Dermis microvascular lymphatic vessel endothelial cell (primary cell): ENCODE data around the gene ITGB2. TPM values are rescaled to one million over a fixed set of nuclear protein-coding genes. Genes with fewer than 3 reads are reported as not detected.

Experiments
- DNase-seq, 2 donors: peaks; one replicate each; pipeline versions ENCODE4 v3.0.0 to v3.0.0-alpha.2; 2010; ENCODE audit warnings: low read depth in 2 of 2
- total RNA-seq: library from RNA; depleted of rRNA; stranded (reverse); fragments of >200 nt; gene quantifications from 2 replicates; pipeline ENCODE4 v1.2.1, GENCODE V29; 2014

Gene ITGB2
- total RNA-seq: 0.13 and 0.25 TPM in 2 replicates

GRCh38 chr21:44920694-44921604, at the start of gene ITGB2:
Gene ITGB2, minus strand, starts transcription at chr21:44920899. Its CDS starts 10,117 bp downstream, at chr21:44910782.
- DNase-seq: no peak

- DNase-seq: peak in 1 of 2 donors; percentile 50
Observed at GRCh38 chr21:44969931-44970755, 49.4 kb upstream of the ITGB2 start.

DNA sequence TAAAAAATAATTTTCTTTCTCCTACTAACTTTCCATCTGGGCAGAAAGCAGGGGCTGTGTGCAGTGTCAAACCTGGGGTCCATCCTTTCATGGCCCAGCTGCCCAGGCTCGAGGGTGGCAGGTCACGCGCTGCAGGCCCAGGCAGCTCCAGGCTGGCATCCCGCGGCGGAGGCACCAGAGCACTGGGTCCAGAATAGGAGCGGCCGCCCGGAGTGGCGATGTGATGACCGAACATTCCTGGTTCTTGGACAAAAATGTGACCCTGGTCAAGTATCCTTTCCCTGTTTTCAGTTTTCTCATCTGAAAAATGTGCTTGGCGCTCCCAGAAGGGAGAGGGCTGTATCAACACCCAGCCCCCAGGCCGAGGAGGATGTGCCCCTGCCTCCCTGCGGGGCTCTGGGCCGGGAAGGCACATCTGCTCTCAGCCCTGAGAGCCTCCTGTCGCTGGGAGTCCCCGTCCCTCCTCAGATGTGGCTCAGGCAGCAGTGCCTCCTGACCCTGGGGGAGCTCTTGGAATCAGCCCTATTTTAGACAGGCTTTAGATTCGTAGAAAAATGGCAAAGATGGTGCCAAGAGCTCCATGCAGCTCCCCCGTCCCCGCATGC, 48.5 kb upstream of the ITGB2 start:
- DNase-seq: no peak

DNA sequence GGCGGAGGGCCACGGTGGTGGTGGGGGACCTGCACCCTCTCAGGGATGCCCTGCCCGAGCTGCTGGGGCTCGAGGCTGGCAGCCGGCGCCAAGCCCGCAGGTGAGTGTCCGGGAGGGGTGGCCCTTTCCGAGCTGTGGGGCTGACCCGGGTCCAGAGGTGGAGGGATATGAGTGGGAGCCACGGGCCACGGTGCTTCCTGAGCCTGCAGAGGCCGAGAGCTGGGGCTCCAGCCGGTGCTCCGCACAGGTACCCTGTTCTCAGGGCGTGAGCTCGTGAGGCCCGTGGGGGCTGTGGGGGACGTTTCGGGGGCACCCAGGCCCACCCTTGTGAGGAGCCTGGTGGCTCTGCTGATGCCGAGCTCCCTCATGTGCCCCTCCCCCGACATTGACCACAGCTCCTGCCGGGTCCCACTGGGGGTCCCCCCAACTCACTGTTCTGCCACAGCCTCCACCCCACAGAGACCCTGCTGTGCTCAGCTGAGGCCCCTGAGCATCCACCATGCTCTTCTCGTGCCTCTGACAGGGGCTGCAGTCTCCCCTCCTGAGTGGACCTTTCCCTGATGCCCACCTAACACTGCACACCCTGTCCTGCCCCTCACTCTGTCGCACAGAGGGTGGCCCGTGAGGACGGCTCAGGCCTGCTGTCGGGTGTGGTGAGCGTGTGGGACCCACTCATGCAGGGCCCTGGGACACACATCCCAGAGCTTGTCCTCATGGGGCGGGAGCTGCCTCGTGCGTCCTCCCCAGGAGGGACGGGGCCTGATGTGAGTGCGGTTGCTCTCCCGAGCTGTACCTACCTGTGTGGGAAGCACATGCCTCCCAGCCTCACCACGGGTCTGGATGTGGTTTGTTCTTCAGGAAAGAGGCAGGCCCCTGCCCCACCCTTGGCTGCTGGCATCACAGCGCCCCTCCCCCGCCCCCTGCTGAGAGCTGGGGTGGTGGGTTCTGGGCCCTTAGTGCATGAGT, 46.7 kb upstream of the ITGB2 start:
- DNase-seq: no peak

GRCh38 chr21:44966135-44967081, 45.7 kb upstream of the ITGB2 start:
- DNase-seq: no peak

DNA sequence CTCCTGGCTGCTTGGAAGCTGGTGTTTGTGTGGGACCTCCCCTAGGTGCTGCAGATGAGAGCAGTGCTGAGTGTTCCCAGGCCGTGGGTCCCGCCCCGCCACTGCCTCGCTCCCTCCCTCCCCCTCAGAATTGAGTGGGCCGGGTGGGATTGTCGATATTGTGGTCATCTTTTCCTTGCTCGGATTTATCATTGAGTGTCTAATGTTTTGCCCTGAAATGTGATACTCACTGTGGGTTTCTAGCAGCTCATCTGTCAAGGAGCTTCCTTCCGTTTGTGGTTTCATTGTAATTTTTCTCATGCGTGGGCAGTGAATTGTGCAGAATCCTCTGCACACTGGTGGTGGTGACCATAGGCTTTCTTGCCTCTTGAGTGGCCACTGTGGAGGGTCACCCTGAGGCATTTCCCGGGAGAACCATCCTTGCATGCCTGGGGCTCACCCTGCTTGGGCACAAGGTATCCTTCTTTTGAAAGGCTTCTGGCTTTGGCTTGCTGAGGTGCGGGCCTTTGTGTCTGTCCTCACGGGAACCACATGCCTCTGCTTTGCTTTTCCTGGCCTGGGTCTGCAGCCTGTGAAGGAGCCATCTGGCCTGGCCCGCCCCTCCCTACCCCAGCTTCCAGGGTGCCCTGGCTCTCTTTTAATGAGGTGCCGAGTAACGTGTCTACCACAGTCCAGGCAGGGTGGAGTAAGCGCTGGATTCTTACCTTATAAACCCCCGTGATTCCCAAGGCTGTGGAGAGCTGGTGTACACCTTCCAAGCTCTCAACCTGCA, 44.7 kb upstream of the ITGB2 start:
- no peak for DNase-seq

DNA sequence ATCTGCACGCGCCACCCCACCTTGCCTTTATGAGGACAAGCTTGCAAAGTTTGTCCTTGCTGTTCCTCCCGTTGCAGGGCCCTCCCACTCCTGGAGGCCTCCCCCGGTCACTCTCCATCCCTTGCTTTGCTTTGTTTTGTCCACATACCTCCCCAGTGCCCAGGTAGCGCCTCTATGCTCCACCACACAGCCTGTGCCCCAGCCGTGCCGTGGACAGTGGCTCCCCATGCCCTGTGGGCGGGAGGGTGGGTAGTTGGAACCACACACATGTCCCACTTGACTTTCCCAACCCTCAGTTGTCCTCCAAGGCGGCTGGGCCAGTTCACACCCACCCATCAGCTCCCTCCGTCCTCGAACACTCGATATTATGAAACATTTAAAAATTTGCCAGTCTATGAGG, 43.7 kb upstream of the ITGB2 start:
- no peak for DNase-seq

GRCh38 chr21:44962403-44962966, 41.8 kb upstream of the ITGB2 start:
- DNase-seq: peak; percentile 80 to 98

DNA sequence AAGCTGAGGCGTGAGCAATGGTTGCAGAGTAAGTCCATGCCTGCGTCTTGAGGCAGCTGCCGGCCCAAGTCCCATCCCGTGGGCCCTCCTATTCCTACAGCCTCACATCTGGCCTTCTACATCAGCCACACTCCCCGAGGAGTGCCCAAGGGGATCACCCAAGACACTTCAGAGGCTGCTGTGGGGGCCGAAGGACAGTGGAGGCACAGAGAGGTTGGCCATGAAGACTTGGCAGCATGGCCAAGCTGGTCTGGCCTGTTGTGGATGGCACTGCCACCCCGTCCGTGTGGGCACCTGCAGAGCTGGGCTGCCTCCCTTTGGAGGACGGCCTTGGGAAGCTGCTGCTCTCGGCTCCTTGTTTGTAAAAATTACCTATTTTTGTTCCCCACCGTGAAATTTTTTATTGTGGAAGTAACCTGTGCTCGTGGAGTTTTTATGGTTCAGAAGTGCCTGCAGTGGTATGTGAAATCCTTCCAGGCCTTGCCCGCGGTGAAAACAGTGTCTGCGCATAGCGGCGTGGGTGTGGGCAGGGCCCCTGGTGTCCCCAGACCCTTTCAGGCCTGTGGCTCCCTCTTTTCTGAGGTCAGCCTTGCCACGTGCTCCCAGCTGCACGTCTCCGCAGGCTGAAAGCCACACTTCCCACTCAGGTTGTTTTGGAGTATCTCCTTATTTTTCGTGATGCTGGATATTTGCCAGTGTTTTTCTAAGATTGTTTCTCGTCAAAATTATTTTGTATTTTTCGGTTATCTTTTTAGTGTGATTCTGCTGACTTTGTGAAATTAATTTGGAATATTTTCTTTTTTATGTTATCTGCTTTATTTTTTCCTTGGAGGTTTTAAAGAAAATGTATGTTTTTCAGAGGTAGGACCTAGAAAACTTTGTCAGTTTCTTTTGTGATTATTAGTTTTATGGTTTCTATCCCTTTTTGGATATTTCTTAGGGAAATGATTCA, 39.7 kb upstream of the ITGB2 start:
- DNase-seq: no peak

- DNase-seq: no peak
Observed at GRCh38 chr21:44959376-44960091, 38.8 kb upstream of the ITGB2 start.

DNA sequence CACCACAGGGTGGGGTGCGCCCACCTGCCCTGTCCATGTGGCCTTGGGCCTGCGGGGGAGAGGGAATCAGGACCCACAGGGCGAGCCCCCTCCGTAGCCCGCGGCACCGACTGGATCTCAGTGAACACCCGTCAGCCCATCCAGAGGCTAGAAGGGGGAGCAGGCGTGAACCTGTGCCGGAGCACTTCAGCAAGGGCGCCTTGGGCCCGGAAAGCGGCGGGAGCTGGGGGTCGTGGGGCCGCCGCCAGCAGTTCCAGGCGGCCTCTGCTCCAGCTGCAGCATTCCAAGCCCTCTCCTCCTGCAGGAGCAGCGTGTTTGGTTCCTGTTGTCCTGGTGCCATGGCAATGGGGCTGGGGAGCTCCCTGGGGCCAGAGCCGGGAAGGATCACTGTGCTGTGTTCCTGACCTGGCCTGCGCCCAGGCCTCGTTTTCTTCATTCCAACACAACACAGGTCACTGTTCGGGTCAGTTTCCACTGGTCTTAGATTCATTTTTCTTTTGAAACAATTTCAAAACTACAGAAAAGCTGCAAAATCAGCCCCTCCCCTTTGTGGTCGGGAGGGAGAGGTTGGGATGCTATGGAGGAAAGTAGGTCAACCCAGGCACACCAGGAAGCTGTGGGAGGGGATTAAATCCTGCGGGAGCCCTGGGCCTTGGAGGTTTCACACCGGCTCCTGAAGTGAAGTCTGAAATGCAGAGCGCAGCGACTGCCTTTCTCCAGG, 37.9 kb upstream of the ITGB2 start:
- peak; percentile 96 for DNase-seq

DNA sequence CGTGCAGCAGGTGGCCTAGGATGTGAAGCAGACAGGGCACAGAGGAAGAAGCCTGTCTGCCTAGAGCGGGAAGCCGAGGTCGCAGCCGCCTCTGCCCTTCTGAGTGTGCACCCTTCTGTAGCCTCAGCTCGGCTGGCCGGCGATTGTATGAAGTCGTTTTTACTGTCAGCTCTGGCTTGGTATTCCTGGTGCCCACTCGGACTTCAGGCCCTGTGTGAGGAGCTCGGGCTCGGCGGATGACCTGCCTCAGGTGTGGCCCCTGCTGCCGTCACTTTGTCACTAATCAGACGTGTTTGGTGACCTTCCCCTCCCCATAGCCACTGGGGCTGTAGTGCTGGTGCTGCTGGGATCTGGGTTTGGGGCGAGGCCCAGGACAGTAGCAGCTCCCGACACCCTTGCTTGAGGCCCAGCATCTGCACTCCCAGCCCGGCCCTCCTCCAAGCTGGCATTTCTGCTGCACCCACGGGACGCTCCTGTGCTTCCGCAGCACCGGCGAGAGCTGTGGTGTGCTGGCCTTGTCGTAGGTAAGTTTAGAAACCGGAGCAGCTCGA, 37.3 kb upstream of the ITGB2 start:
- no peak for DNase-seq

DNA sequence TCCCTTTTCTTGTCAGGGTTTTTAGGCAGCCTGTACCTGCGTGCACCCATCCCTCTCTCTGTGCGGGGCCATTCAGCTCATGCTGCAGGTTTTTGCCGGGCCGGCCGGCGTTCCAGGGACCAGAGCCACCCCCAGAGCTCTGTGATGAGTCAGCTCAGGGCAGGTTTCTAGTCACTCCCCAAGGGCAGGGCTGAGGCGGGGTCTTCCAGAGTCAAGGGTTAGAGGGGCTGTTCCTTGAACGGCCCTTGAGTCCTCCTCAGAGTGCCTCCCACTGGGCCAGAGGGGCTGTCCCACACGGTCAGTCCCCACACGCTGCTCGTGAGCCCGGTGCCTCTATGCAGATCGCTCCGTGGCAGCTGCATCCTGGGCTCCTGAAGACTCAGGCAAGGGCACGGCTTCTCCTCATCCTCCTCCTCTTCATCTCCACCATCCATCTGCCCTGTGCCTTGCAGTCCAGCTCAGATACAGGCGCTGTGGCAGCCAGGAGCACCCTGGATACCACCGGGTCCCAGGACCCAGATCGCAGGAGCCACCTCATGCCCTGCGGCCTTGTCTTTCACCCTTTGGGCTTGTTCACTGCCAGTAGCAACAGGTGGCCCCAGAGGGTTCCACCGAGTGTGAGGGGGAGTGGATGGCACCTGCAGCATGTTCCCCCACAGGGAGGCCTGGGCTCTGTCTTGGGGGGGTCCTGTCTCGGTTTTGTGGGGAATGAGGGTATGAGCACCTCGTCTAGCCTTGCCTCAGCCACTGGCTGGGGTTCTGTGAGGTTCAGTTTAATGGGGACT, 36.5 kb upstream of the ITGB2 start:
- DNase-seq: no peak

DNA sequence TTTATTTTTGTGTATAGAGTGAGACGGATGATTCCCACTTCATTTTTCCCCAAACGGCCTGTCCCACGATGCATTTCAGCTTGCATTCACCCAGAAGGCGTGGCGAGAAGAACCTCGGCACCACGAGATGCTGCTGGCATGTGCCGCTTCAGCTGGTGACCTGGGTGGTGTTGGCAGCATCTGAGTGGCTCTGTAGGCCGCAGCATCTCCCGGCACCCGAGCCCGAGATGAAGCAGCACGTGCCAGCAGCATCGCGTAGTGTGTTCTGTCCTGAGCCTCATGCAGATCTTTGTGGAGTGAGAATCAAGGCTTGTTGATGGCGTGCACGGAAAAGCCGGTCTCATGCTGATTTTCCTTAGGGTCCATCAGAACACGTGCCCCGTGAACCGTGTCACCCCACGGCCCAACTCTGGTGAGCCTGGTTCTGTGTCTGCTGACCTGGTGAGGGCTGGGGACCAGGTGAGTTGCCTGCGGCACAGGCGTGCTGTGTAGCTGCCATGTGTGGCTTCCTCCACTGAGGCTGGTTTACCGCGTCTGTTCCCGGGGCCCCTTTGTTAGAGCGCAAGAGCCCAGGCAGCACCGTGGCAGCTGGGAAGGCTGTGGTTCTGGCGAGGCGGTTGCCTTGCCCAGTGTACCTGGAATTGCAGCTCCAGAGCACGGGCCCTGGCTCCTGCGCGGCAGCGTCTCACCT, 35.8 kb upstream of the ITGB2 start:
- no peak for DNase-seq
